GM19438 (cell line): ENCODE results near the gene DTX3.
"Not testable (repeated sequence)": the region's sequence is repeated elsewhere in the genome, so short reads cannot be mapped to it uniquely, and the experiment has no call there.

Experiments
- ATAC-seq: cut with Tn5 transposase; IDR thresholded peaks from one replicate; pipeline ENCODE4 v1.9.1; 2021; ENCODE audit warnings: low read depth; ENCODE audit not compliant: unreplicated experiment

Gene DTX3

GRCh38 chr12:57604454-57604991, at the start of gene DTX3:
Gene DTX3 (plus strand): TSS chr12:57604824. CDS start chr12:57606518, 1,694 bp downstream.
- ATAC-seq, result peak; percentile 58

- ATAC-seq, result no peak
Measured at GRCh38 chr12:57554897-57555296, 49.7 kb upstream of the DTX3 start.

GRCh38 chr12:57558864-57559263, 45.8 kb upstream of the DTX3 start:
- ATAC-seq, result no peak

GRCh38 chr12:57560516-57560915, 44.1 kb upstream of the DTX3 start:
- no peak for ATAC-seq

GRCh38 chr12:57561117-57561516, 43.5 kb upstream of the DTX3 start:
- ATAC-seq, result not testable (repeated sequence)

- no peak for ATAC-seq
Measured at GRCh38 chr12:57563358-57563757, 41.3 kb upstream of the DTX3 start.

- no peak for ATAC-seq
Measured at GRCh38 chr12:57564178-57564740, 40.4 kb upstream of the DTX3 start.

- ATAC-seq, result no peak
Measured at GRCh38 chr12:57568838-57569237, 35.8 kb upstream of the DTX3 start.

GRCh38 chr12:57569858-57570257, 34.8 kb upstream of the DTX3 start:
- ATAC-seq, result no peak

- ATAC-seq, result not testable (repeated sequence)
Measured at GRCh38 chr12:57570438-57570837, 34.2 kb upstream of the DTX3 start.

- ATAC-seq, result no peak
Measured at GRCh38 chr12:57571926-57572762, 32.5 kb upstream of the DTX3 start.

- ATAC-seq, result no peak
Measured at GRCh38 chr12:57574795-57575194, 29.8 kb upstream of the DTX3 start.

- ATAC-seq, result no peak
Measured at GRCh38 chr12:57575771-57576612, 28.6 kb upstream of the DTX3 start.

GRCh38 chr12:57576613-57577160, 27.9 kb upstream of the DTX3 start:
- ATAC-seq, result no peak

- ATAC-seq, result no peak
Measured at GRCh38 chr12:57577981-57578758, 26.5 kb upstream of the DTX3 start.

- no peak for ATAC-seq
Measured at GRCh38 chr12:57579011-57579410, 25.6 kb upstream of the DTX3 start.

- ATAC-seq, result no peak
Measured at GRCh38 chr12:57579677-57580465, 24.8 kb upstream of the DTX3 start.

GRCh38 chr12:57580466-57580795, 24.2 kb upstream of the DTX3 start:
- ATAC-seq, result no peak

GRCh38 chr12:57581802-57582201, 22.8 kb upstream of the DTX3 start:
- ATAC-seq, result no peak
